ENCODE data around the gene MICAL2.

Gene MICAL2

DNA sequence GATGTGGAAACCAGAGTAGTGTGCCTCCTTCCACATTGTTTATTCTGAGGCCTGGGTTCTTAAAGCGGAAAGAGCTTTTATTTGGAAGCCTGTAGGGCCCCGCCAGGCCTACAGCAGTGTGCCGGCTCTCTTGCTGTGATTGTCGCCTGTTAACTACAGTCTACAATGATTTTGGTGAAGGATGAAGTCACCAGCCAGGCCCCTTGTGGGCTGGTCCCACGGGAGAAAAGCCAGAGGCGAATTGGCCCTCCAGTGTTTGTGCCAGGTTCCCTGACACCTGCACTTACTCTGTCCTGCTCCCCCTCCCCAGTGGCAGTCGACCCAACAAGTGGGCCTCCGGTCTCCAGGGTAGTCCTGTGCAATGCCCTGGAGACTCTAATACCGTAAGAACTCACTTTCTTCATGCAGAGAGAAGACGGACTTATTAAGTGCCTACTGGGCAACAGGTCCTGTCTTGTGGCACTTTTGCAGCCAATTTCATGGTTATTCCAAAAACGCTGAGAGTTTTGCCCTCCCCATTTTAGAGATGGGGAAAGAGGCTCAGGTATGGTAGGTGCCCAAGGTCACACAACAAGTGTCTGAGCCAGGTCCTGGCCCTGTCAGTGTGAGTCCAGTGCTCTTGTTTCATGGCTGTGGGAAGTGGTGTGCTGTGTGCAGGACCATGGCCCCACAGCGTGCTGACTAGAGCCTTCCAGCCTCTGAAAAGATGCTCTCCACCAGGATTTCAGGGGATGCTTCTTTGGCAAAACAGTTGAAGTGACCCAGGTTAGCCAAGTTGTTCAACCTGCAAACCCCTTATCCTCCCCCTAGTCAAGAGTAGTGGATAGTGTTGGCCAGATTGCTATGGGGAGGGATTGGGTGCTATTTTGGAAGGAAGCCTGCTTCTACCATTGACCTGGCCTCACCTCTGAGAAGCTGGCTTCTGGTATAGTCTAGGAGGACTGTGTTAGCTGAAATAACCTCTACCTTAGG is 1.4 kb downstream of the MICAL2 start:
- no peak overlapping the region for H3K4me3 ChIP-seq (ENCODE audit: low read depth, low read length)
- DNase-seq: peak; percentile 26
- TF ChIP-seq, protein P1, sequence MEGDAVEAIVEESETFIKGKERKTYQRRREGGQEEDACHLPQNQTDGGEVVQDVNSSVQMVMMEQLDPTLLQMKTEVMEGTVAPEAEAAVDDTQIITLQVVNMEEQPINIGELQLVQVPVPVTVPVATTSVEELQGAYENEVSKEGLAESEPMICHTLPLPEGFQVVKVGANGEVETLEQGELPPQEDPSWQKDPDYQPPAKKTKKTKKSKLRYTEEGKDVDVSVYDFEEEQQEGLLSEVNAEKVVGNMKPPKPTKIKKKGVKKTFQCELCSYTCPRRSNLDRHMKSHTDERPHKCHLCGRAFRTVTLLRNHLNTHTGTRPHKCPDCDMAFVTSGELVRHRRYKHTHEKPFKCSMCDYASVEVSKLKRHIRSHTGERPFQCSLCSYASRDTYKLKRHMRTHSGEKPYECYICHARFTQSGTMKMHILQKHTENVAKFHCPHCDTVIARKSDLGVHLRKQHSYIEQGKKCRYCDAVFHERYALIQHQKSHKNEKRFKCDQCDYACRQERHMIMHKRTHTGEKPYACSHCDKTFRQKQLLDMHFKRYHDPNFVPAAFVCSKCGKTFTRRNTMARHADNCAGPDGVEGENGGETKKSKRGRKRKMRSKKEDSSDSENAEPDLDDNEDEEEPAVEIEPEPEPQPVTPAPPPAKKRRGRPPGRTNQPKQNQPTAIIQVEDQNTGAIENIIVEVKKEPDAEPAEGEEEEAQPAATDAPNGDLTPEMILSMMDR (IDR thresholded peaks at IDR 0.05; ENCODE audit: low read depth, low read length): no peak
- H3K4me1 ChIP-seq: no peaks in the 10 kb centered on the region
- H3K27me3 ChIP-seq: no peaks in the 10 kb centered on the region
- no peaks in the 10 kb centered on the region for H3K36me3 ChIP-seq
- no peaks in the 10 kb centered on the region for H3K9me3 ChIP-seq

GRCh38 chr11:12112750-12113149 is 2.4 kb downstream of the MICAL2 start:
- Histone ChIP-seq H3K4me3 (ENCODE audit: low read depth, low read length) (no peak overlapping the region), H3K9me3 (no peaks in the 10 kb centered on the region), H3K36me3 (no peaks in the 10 kb centered on the region), H3K4me1 (no peaks in the 10 kb centered on the region), H3K27me3 (no peaks in the 10 kb centered on the region)
- TF ChIP-seq, protein P1 (IDR thresholded peaks at IDR 0.05; ENCODE audit: low read depth, low read length): no peak
- no peak for DNase-seq

GRCh38 chr11:12113294-12113693 is 2.9 kb downstream of the MICAL2 start:
- no peaks in the 10 kb centered on the region for H3K9me3 ChIP-seq
- no peak for DNase-seq
- H3K4me1 ChIP-seq: no peaks in the 10 kb centered on the region
- H3K27me3 ChIP-seq: no peaks in the 10 kb centered on the region
- no peaks in the 10 kb centered on the region for H3K36me3 ChIP-seq
- TF ChIP-seq, protein P1 (IDR thresholded peaks at IDR 0.05; ENCODE audit: low read depth, low read length): no peak
- H3K4me3 ChIP-seq (ENCODE audit: low read depth, low read length): no peak overlapping the region

DNA sequence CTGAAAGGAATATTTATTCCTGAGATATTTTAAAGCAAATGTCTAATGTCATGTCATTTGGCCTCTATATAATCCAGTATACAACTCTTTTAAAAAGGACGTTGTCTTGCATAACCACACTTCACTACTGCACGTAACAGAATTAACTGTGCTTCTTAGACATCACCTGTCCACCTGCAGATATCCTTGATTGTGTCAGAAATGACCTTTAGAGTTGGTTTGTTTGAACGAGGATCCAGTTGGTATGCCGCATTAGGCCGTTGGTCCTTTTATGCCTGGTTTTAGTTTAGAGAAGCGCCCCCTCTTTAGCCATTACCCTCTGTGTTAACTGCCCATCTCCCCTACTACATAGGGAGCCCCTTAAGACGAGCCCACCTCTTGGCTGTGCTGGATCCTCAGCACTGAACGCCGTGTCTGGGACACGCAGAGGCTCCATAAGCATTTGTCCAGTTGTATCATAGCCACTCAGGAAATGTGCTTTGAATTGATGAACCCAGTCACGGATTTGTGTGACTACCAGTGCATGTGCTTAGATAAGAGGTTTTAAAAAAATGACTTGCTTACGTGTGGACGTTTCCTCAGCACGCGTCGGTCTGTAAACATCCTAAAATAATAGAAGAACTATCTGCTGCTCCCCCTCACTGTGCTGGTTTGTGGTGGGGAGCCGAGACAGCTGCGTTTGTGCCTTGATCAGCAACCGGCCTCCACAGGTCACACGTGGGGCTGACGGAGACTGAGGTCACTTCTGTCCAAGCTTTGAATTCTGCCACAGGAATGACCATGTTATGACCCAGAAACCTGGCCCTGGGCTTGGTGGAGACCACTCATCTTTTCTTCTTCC is 4.0 kb downstream of the MICAL2 start:
- no peaks in the 10 kb centered on the region for H3K9me3 ChIP-seq
- TF ChIP-seq, protein P1 (IDR thresholded peaks at IDR 0.05; ENCODE audit: low read depth, low read length): no peak
- no peak overlapping the region for H3K4me3 ChIP-seq (ENCODE audit: low read depth, low read length)
- H3K27me3 ChIP-seq: no peaks in the 10 kb centered on the region
- no peaks in the 10 kb centered on the region for H3K4me1 ChIP-seq
- no peaks in the 10 kb centered on the region for H3K36me3 ChIP-seq
- no peak for DNase-seq

- TF ChIP-seq, protein P1 (IDR thresholded peaks at IDR 0.05; ENCODE audit: low read depth, low read length): no peak
- Histone ChIP-seq H3K4me1 (no peaks in the 10 kb centered on the region), H3K9me3 (no peaks in the 10 kb centered on the region), H3K36me3 (no peaks in the 10 kb centered on the region), H3K27me3 (no peaks in the 10 kb centered on the region), H3K4me3 (ENCODE audit: low read depth, low read length) (no peak overlapping the region)
- DNase-seq: no peak
Observed at GRCh38 chr11:12116425-12117032, 6.1 kb downstream of the MICAL2 start.
